OCI-LY3 (cell line): ENCODE measurements around the gene NR1H3.

Source experiments
- H2AFZ ChIP-seq: fragments of 200-600, 300-600 bp; shearing (Covaris generic); 2 replicates; pipeline ENCODE4 v1.6.0; 2014; ENCODE audit warnings: antibody characterized with exemption, low read depth, low read length
- H3K27ac ChIP-seq: fragments of 200-600, 300-600 bp; sonication (generic); 2 replicates; pipeline ENCODE4 v1.5.1; 2014; ENCODE audit warnings: mild to moderate bottlenecking, low read length, moderate library complexity, mixed read lengths
- H3K27me3 ChIP-seq: fragments of 200-600, 300-600 bp; sonication (generic); 2 replicates; pipeline ENCODE4 v1.6.1; 2014; ENCODE audit warnings: low read depth, low read length, mixed read lengths
- H3K36me3 ChIP-seq: fragments of 200-600, 300-600 bp; sonication (generic); replicated peaks from 2 replicates; pipeline ENCODE3; 2014; ENCODE audit warnings: low read depth, low read length, mixed read lengths
- H3K4me1 ChIP-seq: fragments of 300-600, 200-600 bp; sonication (generic); 2 replicates; pipeline ENCODE4 v1.6.1; 2014; ENCODE audit warnings: low read length, mixed read lengths
- H3K4me2 ChIP-seq: fragments of 200-600, 300-600 bp; sonication (generic); 2 replicates; pipeline ENCODE4 v1.6.1; 2014; ENCODE audit warnings: low read length, mixed read lengths
- H3K4me3 ChIP-seq: fragments of 300-600, 200-600 bp; sonication (generic); 2 replicates; pipeline ENCODE4 v1.5.1; 2014; ENCODE audit warnings: antibody characterized with exemption, mild to moderate bottlenecking, low read length, moderate library complexity
- H3K79me2 ChIP-seq: fragments of 300-600, 200-600 bp; shearing (Covaris generic); 2 replicates; pipeline ENCODE4 v1.6.1; 2014; ENCODE audit warnings: mild to moderate bottlenecking, low read length, mixed read lengths
- H3K9ac ChIP-seq: fragments of 300-600, 200-600 bp; shearing (Covaris generic); 2 replicates; pipeline ENCODE4 v1.6.0; 2014; ENCODE audit warnings: mild to moderate bottlenecking, low read length, moderate library complexity
- H3K9me3 ChIP-seq: fragments of 200-600, 300-600 bp; shearing (Covaris generic); 2 replicates; pipeline ENCODE4 v1.6.1; 2014; ENCODE audit warnings: low read length, mixed read lengths; ENCODE audit not compliant: insufficient read depth
- H4K20me1 ChIP-seq: fragments of 200-600, 300-600 bp; sonication (generic); 2 replicates; pipeline ENCODE4 v1.6.1; 2016; ENCODE audit warnings: low read length, mixed read lengths; ENCODE audit not compliant: insufficient read depth
- EZH2phosphoT487 ChIP-seq: fragments of 200-600 bp; shearing (Covaris generic); IDR thresholded peaks from 2 replicates; pipeline ENCODE4 v1.6.1; 2018; ENCODE audit warnings: antibody characterized with exemption, mixed run types, low read depth
- TF ChIP-seq, protein P1 (sequence below): fragments of 200-600, 300-600 bp; sonication (generic); IDR thresholded peaks from 2 replicates; pipeline ENCODE4 v1.5.1; 2014; ENCODE audit warnings: antibody characterized with exemption, low read length, low read depth

NR1H3 gene

DNA sequence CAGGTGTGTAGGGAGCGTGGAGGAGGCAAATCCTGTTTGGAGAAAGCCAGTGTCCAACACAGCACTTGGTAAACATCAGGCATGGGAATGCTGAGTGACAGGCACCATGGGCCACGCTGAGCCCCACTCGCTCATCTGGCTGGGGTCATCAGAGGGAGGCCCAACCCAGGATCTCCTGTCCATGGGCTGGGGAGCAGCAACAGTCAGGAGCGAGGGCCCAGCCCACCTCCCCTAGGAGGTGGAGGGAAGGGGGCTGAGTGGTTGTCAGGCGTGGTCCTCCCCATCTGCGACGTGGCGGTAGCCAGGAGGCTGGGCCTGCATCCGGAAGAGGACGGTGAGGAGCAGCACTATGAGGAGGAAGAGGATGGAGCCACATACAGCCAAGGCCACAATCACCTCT lies 17.9 kb upstream of the NR1H3 start:
- H4K20me1 ChIP-seq, result no peaks in the 10 kb centered on the region
- no peaks in the 10 kb centered on the region for H3K79me2 ChIP-seq
- H3K27ac ChIP-seq, result no peak overlapping the region
- no peaks in the 10 kb centered on the region for H3K9me3 ChIP-seq
- no peak for TF ChIP-seq EZH2phosphoT487
- TF ChIP-seq, protein P1, sequence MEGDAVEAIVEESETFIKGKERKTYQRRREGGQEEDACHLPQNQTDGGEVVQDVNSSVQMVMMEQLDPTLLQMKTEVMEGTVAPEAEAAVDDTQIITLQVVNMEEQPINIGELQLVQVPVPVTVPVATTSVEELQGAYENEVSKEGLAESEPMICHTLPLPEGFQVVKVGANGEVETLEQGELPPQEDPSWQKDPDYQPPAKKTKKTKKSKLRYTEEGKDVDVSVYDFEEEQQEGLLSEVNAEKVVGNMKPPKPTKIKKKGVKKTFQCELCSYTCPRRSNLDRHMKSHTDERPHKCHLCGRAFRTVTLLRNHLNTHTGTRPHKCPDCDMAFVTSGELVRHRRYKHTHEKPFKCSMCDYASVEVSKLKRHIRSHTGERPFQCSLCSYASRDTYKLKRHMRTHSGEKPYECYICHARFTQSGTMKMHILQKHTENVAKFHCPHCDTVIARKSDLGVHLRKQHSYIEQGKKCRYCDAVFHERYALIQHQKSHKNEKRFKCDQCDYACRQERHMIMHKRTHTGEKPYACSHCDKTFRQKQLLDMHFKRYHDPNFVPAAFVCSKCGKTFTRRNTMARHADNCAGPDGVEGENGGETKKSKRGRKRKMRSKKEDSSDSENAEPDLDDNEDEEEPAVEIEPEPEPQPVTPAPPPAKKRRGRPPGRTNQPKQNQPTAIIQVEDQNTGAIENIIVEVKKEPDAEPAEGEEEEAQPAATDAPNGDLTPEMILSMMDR, result no peak
- peaks cover 45% of the 10 kb centered on the region for H3K36me3 ChIP-seq
- no peak overlapping the region for H3K9ac ChIP-seq
- no peaks in the 10 kb centered on the region for H3K4me1 ChIP-seq
- no peak overlapping the region for H3K4me2 ChIP-seq
- H3K4me3 ChIP-seq, result no peak overlapping the region
- H3K27me3 ChIP-seq, result no peaks in the 10 kb centered on the region
- H2AFZ ChIP-seq, result no peak overlapping the region

DNA sequence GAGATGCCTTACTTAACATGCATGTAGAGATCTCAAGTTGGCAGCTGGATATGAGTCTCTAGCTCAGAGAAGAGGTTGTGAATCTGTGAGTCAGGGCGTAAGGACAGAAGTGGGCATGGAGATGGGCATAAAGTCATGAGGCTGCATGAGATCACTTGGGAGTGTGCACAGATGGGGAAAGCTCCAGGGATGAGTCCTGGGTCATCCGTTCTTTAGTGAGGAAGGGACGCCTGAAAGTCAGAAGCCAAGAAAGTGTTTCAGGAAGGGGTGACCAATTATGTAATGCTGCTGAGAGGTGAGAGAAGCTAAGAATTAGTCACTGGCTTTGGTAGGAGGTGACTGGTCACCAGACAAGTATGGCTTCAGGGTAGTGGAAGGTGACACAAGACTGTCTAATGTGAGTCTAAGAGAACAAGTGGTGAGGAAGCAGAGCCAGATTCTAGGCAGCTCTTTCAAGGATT lies 15.9 kb upstream of the NR1H3 start:
- Histone ChIP-seq H3K36me3 (peaks cover 40% of the 10 kb centered on the region), H3K9me3 (no peaks in the 10 kb centered on the region), H3K4me3 (no peak overlapping the region), H3K27me3 (no peaks in the 10 kb centered on the region), H3K4me1 (no peaks in the 10 kb centered on the region), H3K9ac (no peak overlapping the region), H3K4me2 (no peak overlapping the region), H3K79me2 (no peaks in the 10 kb centered on the region), H2AFZ (no peak overlapping the region), H4K20me1 (no peaks in the 10 kb centered on the region), H3K27ac (no peak overlapping the region)
- TF ChIP-seq EZH2phosphoT487, result no peak
- TF ChIP-seq, protein P1, result no peak

DNA sequence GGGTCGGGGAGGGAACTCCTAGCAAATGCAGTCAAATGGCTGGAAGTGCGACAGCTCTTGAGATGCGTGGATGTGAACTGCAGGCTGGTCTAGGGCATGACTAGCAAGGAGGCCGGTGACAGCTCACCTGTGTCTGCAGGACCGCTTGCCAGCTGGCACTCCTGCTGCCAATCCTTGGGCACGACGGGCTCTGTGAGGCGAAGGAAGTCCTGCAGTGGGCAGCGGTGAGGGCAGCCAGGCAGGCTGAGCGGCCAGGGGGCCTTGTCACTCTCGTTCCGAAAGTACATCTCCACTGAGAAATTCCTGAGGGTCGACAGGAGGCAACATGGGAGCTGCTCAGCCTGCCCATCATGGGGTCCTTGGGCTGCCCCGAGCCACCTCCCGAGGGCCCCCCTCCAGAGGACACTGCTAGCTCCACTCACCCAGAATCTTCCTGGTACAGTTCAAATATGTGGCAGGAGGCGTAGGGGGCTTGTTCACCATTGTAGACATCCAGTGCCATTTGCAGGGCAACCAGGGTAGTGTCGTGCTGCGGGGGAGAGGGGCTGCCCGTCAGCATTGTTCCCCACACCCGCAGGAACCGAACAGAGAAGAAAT lies 15.1 kb upstream of the NR1H3 start:
- H3K4me1 ChIP-seq, result peaks cover 2% of the 10 kb centered on the region
- H3K36me3 ChIP-seq, result peaks cover 37% of the 10 kb centered on the region
- no peak overlapping the region for H3K4me2 ChIP-seq
- H4K20me1 ChIP-seq, result no peaks in the 10 kb centered on the region
- no peak overlapping the region for H3K9ac ChIP-seq
- TF ChIP-seq EZH2phosphoT487, result no peak
- TF ChIP-seq, protein P1, result no peak
- no peak overlapping the region for H2AFZ ChIP-seq
- peaks cover 5% of the 10 kb centered on the region for H3K79me2 ChIP-seq
- no peaks in the 10 kb centered on the region for H3K9me3 ChIP-seq
- H3K4me3 ChIP-seq, result no peak overlapping the region
- no peaks in the 10 kb centered on the region for H3K27me3 ChIP-seq
- H3K27ac ChIP-seq, result no peak overlapping the region

DNA sequence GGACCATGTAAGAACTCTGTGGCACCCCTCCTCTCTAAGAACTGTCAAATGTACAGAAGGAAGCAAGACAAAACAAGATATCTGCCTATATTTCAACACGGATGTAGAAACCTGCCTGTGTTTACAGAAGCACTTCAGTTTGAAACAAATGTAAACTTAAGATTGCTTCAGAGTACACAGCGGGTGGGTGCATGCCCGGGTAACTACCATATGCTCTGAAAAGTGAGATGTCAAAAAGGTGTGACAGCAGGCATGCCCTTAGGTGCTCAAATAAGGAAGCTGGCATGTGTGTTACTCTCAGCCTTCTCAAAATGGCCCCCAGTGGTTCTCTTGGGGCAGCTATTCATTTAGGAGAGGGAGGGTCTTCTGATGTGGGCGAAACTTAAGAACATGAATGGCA lies 14.3 kb upstream of the NR1H3 start:
- no peaks in the 10 kb centered on the region for H4K20me1 ChIP-seq
- H3K27me3 ChIP-seq, result no peaks in the 10 kb centered on the region
- H3K9me3 ChIP-seq, result no peaks in the 10 kb centered on the region
- TF ChIP-seq, protein P1, result no peak
- TF ChIP-seq EZH2phosphoT487, result no peak
- peaks cover 6% of the 10 kb centered on the region for H3K4me1 ChIP-seq
- H3K79me2 ChIP-seq, result peaks cover 11% of the 10 kb centered on the region
- H3K4me2 ChIP-seq, result no peak overlapping the region
- no peak overlapping the region for H3K4me3 ChIP-seq
- H3K9ac ChIP-seq, result no peak overlapping the region
- no peak overlapping the region for H3K27ac ChIP-seq
- H3K36me3 ChIP-seq, result peaks cover 31% of the 10 kb centered on the region
- H2AFZ ChIP-seq, result no peak overlapping the region
